ENCODE results near the gene GIMAP5. TPM values are rescaled to one million over a fixed set of nuclear protein-coding genes. Genes with fewer than 3 reads are reported as not detected.

Gene GIMAP5
- total RNA-seq: 10 to 100 TPM; 14.5 to 22.2 TPM

DNA sequence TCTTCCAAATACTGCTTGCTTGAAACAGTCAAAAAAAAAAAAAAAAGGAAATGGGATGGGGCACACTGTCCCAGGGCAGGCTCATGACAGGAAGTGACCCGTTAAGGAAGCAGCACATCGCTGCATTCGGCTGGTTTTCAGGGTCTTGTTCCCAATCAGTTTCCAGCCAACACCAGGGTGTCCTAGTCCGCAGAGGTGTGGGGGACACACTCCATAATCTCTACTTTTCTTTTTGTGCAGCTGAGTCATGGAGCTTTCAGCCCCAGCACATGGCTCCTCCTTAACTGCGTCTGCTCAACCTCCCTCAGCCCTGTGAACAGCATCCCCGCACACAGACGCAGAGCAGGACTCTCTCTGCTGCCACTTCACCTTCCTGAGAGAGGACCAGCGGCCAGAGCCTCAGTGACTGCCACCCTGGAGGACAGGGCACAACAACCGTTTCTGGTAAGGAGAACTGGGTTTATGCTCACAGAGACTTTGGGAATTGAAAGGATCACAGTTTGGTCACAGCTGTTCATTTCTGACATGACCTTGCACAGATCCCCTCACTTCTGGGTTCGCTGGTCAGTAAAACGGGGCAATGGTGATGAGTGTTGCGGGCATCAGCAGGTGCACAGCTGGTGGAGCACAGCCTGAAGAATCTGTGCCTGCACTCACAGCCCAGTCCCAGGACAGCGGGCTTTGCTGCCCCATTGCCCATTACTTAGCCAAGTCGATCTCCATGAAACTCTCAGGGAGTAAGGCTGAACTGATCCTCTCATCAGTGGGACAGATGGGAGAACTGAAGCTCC is at the start of gene GIMAP5:
GIMAP5 (plus strand) TSS at position 154 of the 791 bp plus-strand sequence. CDS start 3,467 bp downstream, outside the sequence.
- no peaks in the 10 kb centered on the region for H3K27me3 ChIP-seq
- H3K9me3 ChIP-seq: no peaks in the 10 kb centered on the region
- peaks cover 9% of the 10 kb centered on the region for H3K36me3 ChIP-seq
- TF ChIP-seq, protein P1, sequence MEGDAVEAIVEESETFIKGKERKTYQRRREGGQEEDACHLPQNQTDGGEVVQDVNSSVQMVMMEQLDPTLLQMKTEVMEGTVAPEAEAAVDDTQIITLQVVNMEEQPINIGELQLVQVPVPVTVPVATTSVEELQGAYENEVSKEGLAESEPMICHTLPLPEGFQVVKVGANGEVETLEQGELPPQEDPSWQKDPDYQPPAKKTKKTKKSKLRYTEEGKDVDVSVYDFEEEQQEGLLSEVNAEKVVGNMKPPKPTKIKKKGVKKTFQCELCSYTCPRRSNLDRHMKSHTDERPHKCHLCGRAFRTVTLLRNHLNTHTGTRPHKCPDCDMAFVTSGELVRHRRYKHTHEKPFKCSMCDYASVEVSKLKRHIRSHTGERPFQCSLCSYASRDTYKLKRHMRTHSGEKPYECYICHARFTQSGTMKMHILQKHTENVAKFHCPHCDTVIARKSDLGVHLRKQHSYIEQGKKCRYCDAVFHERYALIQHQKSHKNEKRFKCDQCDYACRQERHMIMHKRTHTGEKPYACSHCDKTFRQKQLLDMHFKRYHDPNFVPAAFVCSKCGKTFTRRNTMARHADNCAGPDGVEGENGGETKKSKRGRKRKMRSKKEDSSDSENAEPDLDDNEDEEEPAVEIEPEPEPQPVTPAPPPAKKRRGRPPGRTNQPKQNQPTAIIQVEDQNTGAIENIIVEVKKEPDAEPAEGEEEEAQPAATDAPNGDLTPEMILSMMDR (IDR thresholded peaks at IDR 0.05): no peak
- H3K4me1 ChIP-seq: peaks cover 0 to 7% of the 10 kb centered on the region in 2 donors
- H3K27ac ChIP-seq: peak within 1 kb of the TSS; percentile 67 to 70
- DNase-seq (ENCODE audit: low spot score): no peak
- peak within 1 kb of the TSS; percentile 36 to 50 for H3K4me3 ChIP-seq

DNA sequence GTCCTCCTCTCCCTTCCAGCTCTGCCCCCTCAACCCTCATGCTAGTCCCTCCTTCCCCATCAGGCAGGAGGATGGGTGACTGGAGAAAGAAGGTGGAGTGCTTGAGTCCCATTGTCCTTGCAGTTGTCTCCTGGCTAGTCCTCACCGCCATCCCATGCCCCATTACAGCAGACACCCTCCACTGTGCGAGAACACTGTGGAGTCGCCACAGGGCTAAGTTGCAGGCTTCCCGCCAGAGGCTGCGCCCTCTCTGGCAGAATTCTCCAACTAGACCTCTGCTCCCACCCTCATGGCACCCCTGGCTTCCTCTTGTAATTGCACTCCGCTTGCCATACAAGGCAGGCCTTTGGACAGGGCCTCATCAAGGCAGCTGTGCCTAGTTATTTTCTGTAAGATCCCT is 48.6 kb upstream of the GIMAP5 start:
- Histone ChIP-seq H3K27ac (no peak overlapping the region), H3K4me3 (no peak overlapping the region), H3K9me3 (no peaks in the 10 kb centered on the region), H3K4me1 (peaks cover 0 to 10% of the 10 kb centered on the region in 2 donors), H3K27me3 (no peaks in the 10 kb centered on the region), H3K36me3 (no peaks in the 10 kb centered on the region)
- TF ChIP-seq, protein P1 (IDR thresholded peaks at IDR 0.05): no peak
- DNase-seq (ENCODE audit: low spot score): no peak

DNA sequence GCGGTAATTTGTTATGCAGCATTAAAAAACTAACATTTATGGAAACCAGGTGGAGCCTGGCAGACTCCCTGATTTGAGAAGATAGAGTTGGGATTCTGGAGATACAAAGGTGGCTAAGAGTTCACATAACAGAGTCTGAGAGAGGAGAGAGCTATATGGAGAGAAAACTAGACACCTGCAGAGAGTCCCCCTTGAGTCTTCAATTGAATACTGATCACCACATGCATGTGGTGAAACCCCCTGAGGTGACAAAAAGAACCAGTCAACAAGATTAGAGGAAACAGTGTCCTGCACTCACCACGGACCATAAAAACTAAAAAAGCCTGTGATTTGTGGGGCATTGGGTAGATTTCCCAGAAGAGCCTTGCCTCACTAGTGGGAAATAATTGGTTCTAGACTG is 41.6 kb upstream of the GIMAP5 start:
- DNase-seq (ENCODE audit: low spot score): no peak
- no peak overlapping the region for H3K4me3 ChIP-seq
- H3K9me3 ChIP-seq: peaks cover 0 to 25% of the 10 kb centered on the region in 2 donors
- H3K4me1 ChIP-seq: no peaks in the 10 kb centered on the region
- TF ChIP-seq, protein P1 (IDR thresholded peaks at IDR 0.05): no peak
- no peaks in the 10 kb centered on the region for H3K27me3 ChIP-seq
- no peaks in the 10 kb centered on the region for H3K36me3 ChIP-seq
- H3K27ac ChIP-seq: no peak overlapping the region

DNA sequence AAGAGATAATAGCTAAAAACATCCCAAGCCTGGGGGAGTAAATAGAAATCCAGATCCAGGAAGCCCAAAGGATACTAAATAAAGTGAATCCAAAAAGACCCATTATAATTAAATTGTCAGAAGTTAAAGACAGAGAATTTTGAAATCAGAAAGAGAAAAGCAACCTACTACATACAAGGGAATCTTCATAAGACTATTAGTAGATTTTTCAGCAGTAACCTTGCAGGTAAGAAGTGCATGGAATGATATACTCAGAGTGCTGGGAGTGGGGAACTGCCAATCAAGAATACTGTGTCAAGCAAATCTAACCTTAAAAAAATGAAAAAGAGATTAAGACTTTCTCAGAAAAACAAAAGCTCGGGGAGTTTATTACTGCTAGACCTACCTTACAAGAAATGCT is 34.0 kb upstream of the GIMAP5 start:
- TF ChIP-seq, protein P1 (IDR thresholded peaks at IDR 0.05): no peak
- Histone ChIP-seq H3K27me3 (no peaks in the 10 kb centered on the region), H3K36me3 (no peaks in the 10 kb centered on the region), H3K4me1 (no peaks in the 10 kb centered on the region), H3K27ac (no peak overlapping the region), H3K9me3 (peaks cover 13 to 52% of the 10 kb centered on the region in 2 donors), H3K4me3 (no peak overlapping the region)
- DNase-seq (ENCODE audit: low spot score): no peak

DNA sequence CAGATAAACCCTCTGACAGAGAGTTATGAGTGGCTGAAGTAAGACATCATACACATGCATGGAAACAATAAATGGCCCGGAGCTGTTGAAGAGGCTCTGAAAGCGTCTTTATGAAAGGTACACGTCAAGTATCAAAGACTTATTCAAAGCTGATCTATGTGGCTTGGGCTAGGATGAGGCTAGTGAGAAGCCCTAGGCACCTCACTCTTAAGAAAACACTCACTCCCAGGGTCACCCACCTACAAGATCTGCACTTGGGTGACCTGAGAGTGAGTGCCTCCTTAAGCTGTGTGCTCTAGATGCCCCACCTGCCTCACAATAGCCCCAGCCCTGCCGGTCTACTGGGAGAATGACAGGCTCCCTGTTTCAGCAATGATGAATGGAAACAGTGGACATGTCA is 21.9 kb upstream of the GIMAP5 start:
- Histone ChIP-seq H3K4me3 (no peak overlapping the region), H3K9me3 (peaks cover 0 to 12% of the 10 kb centered on the region in 2 donors), H3K4me1 (peaks cover 0 to 6% of the 10 kb centered on the region in 2 donors), H3K27ac (peak overlapping the region; percentile 65 to 78), H3K27me3 (no peaks in the 10 kb centered on the region), H3K36me3 (peaks cover 3% of the 10 kb centered on the region)
- TF ChIP-seq, protein P1 (IDR thresholded peaks at IDR 0.05): no peak
- DNase-seq (ENCODE audit: low spot score): no peak
